Measurements from ENCODE around the gene SELL. TPM values are rescaled to one million over a fixed set of nuclear protein-coding genes. Genes with fewer than 3 reads are reported as not detected.

SELL gene
- 517 and 529 TPM in 2 replicates for total RNA-seq

DNA sequence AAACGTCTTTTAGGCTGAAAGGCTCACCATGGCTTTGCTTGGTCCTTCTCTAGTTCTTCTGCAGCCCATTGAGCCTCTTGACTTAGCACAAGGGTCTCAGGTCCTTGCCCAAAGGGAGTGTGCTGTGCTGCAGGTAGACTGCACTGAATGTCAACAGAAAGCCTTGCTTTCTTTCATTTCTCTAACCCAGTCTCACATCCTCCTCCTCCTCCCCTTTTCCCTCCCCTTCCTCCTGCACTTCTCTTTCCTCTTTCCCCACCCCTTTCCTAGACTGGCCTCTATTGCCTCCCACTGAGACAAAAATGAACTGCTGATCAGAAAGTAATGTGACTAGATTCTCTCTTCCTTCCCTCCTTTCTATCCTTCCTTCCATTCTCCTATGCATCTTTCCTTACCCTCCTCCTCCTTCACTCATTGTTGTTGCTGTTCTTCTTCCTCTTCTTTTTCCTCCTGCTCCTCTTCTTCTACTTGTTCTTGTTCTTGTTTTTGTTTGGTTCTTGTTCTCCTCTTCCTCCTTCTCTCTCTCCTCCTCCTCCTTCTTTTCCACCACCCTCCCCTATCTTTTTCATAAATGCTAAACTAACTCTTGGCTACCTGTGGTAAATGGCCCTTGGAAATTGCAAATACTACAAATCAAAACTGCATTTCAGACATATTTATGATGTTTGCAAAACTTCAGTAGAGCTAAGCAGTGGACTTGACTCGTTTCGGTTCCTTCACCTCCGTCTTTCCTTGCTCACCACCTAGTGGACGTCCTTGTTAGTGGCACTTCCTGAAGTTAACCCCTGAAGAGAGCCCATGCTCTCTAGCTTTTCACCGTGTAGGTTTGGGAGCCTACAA, at the start of gene SELL:
Gene SELL, minus strand, starts transcription at position 152 of the 840 bp plus-strand sequence. Its CDS starts 122 bp downstream, at position 30.
- intact Hi-C loops (cut with micrococcal nuclease): loop anchor here (1.0 to 10.0 kb wide), 10 partner anchors 17 to 1177 kb away; partner anchors contain the start of genes F5, METTL18, SCYL3 and SLC19A2

DNA sequence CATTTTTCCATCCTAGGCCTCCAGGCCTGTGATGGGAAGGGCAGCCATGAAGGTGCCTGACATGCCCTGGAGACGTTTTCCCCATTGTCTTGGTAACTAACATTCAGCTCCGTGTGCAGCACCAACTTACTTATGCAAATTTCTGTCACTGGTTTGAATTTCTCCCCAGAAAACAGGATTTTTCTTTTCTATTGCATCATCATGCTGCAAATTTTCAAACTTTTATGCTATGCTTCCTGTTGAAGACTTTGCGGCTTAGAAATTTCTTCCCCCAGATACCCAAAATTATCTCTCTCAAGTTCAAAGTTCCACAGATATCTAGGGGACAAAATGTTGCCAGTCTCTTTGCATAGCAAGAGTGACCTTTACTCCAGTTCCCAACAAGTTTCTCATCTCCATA, 47.6 kb upstream of the SELL start:
- intact Hi-C loops (cut with micrococcal nuclease): no loop called here

DNA sequence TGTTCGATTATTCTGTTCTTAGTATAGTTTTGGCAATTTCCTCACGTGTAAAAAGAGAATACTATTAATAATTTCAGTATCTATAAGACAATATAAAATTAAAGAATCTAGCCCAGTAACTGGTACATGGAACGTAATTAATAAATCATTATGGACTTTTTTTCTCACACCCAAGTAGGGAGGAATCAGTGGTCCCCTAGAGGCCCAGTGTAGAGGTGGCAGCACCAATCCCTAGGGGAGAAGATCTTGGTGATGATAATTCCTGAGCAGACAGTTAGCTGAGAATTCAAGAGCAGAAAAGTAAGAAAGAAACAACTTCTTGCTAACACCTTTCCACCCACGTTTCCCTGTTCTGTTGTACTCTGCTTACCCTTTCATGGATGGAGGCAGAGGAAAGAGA, 42.1 kb upstream of the SELL start:
- intact Hi-C loops (cut with micrococcal nuclease): no loop called here

DNA sequence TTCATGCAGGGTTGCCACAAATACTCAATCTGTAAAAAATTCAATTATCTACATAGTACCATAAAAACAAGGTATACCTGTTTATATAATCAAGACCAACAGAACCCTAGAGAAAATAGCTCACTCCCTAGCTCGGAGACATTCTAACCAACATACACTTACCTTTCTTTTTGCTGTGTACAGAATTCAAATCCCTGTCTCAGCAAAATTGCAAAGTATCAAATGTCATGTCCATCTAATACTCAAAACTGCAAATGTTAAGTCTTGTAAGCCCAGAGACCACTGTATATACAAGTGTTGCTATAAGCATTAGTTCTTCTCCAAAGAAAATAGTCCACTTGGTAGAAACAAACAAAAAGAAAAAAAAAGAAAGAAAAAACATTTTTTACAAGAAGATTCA, 38.6 kb upstream of the SELL start:
- intact Hi-C loops (cut with micrococcal nuclease): no loop called here

DNA sequence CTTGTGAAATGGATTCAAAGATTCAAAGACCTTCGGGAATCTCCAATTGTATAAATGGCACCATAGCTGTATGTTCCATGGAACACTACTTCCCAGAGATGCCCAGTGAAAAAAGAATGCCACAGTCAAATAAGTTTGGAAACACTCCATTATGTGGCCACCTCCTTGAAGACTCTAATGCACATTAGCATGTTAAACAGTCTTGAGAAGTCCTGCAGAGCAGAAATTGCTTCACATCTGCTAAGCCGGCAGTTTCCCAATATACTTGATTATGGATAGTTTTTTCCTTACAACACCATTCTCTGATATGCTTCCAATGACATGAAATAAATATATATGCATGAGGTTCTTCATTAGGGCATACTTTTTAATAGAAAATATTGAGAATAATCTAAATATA, 35.1 kb upstream of the SELL start:
- intact Hi-C loops (cut with micrococcal nuclease): no loop called here

DNA sequence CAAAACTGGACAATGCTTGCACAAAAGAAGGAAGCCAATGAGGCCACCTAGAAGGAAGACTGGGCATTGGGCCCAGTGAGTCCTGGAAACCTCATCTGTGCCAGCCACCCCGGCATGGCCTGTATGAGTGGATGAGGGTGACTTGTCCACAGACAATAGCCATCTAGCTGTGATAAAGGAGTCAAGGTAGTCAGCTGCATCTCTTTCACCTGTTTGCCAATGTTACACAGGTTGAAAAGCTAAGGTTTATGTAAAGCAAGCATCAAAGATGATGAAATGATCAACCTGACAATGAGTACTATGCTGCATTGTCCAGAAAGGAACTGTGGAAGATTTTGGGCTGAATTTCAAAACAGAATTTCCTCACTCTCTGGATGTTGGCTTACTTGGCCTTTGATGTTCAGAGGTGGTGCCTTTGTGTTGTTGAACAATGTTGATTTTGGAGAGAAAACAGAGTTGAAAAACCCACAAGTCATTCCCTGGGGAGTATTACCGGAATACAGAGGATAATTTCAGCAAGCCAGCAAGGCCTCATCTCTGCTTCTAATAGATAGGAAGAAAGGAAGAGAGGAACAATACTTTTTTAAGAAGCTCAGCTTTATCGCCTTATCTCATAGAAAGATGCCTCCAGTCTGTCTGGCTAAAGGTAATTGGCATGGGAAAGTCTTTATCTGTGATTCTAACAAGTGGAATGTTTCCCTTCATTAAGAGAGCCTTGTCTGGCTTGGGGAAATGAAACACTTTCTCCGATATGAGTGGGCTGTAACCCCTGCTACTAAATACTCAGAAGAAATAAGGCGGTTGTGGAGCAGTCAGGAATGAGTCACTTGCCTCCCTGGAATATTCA, 33.8 kb upstream of the SELL start:
- intact Hi-C loops (cut with micrococcal nuclease): no loop called here

DNA sequence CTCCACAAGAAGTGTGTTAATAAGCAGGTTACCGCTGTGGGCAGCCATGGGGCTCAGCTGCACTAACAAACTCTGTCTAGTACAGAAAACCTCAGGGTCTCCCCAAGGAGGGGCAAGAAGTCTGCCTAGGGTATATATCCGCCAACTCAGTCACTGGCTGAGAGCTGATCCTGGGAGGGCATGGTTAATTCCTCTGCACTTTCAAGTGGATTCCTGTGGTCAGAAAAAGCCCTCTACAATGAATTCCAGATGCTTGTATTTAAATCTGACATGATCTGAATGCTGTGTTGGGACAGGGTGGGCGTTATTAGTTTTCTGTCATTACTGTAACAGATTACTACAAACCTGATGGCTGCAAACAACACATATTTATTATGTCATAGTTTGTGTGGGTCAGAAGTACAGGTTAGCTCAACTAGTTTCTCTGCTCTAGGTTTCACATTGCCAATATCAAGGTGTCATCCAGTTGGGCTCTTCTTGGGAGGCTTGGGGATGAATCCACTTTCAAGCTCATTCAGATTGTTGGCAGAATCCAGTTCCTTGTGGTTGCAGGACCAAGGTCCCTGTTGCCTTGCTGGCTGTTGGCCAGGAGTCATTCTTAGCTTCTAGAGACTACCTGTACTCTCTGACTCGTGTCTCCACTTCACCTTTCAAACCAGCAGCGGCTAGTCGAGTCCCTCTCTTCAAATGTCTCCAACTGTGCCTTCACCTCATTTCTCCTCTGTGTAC, 30.4 kb upstream of the SELL start:
- intact Hi-C loops (cut with micrococcal nuclease): no loop called here

DNA sequence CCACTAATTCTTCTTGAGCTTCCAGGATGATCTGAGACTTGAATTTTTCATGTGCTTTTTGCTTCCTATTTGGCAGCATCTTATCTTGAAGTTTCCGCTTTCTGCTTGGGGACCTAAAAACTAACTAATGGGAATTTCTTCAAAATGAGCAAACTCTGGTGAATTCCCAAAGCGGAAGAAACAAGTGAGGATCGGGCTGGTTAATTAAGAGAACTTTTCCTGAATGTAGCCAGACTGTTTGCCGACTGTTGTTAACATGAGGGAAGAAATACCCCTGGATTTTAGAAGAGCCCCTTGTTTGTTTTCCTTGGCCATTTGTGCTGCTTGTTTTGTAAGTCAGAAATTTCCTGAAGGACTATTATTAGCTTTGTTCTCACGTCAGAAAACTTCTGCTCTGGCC, 28.6 kb upstream of the SELL start:
- intact Hi-C loops (cut with micrococcal nuclease): no loop called here

DNA sequence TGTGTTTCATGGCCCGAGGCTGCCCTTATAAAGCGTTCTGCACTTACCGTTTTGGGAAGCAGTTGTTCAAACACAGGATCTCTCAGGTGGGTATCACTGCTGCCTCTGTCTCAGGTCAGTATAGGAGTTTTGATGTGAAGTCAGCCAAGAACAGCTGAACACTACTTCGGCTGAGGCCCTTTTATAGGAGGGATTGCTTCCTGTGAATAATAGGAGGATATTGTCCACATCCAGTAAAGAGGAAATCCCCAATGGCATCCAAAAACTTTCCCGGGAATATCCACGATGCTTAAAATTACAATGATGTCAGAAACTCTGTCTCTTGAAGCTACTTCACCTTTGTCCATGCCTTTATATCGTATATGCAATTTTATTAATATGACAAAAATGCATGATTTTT, 22.5 kb upstream of the SELL start, which contains the start of gene SELE:
Gene SELE, minus strand, starts transcription at position 156 of the 400 bp plus-strand sequence. CDS start 467 bp downstream, outside the sequence.
- intact Hi-C loops (cut with micrococcal nuclease): no loop called here

DNA sequence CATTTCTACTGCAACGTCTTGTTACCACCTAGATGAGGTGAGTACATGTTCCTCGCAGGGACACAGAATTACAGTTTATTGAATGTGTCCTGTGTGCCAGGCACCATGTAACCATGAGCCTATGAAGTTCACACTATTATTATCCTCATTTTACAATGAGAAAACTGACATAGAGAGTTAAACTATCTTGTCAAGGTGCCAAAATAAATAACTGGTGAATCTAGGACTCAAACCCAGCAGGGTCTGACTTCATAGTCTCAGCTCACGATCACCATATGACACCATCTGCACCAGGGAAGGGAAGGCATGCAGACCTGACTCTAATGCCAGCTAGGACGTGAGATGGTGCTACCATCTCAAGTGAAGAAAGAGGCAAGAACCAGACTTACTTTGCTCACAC, 20.0 kb upstream of the SELL start:
- intact Hi-C loops (cut with micrococcal nuclease): no loop called here

DNA sequence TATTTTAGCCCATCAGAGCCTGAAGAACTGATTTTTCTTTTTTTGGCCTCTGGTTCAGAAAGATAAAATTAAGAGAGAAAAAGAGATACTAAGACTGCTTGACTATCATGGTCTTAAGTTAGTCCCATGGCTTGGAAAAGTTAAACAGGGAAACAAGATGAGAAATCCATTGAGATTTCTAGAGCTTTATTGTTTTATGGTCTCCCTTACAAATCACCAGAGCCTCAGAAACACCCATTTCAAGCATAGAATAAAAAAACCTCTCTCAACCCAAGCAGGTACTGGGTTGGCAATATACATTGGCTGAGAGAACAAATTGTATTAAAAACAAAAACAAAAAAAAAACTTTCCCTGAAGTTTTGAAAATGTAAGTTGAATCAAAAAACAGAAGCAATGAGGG, 18.6 kb upstream of the SELL start:
- intact Hi-C loops (cut with micrococcal nuclease): no loop called here

DNA sequence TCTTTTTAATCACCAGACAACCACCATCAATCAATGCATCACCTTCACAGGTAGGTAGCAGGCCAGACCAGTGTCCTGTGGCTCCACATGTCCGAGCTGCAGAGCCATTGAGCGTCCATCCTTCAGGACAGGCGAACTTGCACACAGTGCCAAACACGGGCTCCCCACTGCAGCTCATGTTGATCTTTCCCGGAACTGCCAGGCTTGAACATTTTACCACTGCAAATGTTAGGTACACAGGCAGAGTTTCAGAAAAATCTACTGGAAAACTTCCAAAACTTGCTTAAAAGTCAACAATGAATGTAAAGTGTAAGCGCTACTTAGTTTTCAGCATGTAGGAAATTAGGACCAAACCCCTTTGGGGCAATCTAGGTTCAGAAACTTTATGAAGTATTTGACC, 15.9 kb upstream of the SELL start:
- intact Hi-C loops (cut with micrococcal nuclease): no loop called here

DNA sequence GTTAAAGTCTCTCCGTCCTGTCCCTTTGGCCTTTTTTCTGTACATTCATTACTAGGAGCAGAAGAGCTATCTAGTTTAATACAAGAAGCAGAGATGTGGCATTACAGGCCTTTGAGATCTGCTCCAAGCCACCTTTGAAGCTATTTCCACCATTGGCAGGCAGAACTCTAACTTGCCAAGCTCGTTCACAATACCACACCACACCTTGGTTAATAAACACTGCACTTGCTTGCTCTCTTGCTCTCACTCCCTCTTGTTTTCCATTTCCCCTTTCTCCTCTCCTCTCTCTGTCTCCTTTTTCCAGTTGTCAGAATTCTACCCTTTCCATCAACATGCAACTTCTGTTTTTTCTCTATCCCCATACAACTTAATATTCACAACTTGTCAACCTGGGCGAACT, 15.4 kb upstream of the SELL start:
- intact Hi-C loops (cut with micrococcal nuclease): no loop called here

DNA sequence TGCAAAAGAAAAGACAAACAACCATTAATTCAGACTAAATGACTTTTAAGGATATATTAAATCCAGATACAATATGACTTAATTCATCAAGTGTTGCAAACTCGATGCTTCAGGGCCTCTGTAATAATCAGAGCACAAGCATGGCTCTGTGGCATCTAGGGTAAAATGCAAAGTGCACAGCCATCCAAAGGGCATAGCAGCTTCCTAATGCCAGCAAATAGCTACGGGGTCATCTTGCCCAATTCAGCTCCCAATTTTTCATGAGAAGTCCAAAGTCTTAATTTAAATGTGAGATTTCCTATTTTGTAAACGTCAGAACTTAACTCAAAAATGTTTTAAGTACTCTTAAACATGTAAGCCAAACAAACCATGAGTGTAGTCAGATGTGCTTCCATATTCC, 14.5 kb upstream of the SELL start:
- intact Hi-C loops (cut with micrococcal nuclease): no loop called here

DNA sequence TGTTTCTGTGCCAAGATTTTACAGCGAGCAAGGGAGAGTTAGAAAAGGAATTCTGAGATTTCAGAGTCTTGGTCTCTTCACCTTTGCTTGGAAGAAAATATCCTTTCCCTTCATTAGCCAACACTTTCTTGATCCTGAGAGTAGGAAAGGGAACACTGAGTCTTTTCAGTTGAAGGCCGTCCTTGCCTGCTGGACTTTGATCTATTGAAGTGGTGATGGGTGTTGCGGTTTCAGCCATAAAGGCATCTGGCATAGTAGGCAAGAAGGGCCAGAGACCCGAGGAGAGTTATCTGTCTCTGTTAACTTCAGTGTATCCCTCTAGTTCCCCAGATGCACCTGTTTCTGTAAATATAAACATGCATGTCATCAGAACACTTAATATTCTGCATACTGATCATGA, 12.7 kb upstream of the SELL start:
- intact Hi-C loops (cut with micrococcal nuclease): no loop called here

DNA sequence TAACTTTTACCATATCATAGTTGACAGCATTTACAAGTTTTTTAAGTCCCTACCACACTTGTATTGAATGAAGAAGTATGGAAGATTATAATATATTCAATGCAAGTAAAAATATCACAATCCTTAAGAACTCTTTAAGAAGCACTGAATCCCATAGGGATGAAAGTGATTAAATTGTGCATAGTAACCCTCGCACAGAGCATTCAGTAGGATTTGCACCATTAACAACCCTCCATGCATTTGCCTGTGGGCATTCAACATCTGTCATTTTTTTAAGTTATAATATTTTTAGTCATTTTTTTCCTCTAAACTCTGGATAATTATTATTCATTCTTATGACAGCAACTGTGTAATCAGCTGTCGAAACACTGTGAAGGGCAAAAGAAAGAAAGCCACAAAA, 12.3 kb upstream of the SELL start:
- intact Hi-C loops (cut with micrococcal nuclease): no loop called here

DNA sequence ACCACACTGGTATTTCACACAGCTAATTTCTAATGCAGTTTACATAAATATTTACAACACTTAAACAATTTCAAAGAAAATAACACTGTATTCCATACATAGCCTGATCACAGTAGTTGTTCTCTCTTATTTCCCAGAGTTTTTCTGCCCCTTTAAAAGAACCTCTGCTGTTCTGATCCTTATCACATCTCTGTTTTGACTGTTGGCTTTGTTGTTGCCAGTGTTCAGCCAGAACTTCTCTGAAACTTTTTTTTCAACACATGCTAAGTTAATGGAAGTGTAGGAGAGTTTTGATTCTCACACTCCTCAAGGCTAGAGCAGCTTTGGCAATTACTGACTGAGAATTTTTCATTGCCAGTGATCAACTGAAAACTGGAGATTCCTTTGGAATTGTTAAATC, 11.4 kb upstream of the SELL start:
- intact Hi-C loops (cut with micrococcal nuclease): no loop called here

DNA sequence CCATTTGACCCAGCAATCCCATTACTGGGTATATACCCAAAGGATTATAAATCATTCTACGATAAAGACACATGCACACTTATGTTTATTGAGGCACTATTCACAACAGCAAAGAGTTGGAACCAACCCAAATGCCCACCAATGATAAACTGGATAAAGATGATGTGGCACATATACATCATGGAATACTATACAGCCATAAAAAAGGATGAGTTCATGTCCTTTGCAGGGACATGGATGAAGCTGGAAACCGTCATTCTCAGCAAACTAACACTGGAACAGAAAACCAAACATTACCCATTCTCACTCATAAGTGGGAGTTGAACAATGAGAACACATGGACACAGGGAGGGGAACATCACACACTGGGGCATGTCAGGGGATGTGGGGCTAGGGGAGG, 3.7 kb upstream of the SELL start:
- intact Hi-C loops (cut with micrococcal nuclease): loop anchor here (10.0 kb wide), 1 partner anchor 1180 kb away; no protein-coding TSS in a partner anchor

DNA sequence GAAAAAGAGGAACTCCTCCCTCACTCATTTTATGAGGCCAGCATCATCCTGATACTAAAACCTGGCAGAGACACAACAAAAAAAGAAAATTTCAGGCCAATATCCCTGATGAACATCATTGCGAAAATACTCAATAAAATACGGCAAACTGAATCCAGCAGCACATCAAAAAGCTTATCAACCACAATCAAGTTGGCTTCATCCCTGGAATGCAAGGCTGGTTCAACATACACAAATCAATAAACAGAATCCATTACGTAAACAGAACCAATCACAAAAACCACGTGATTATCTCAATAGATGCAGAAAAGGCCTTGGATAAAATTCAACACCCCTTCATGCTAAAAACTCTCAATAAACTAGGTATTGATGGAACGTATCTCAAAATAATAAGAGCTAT, 1.7 kb upstream of the SELL start:
- intact Hi-C loops (cut with micrococcal nuclease): loop anchor here (5.0 to 10.0 kb wide), 3 partner anchors 179 to 1178 kb away; partner anchors contain the start of genes SCYL3 and SLC19A2

DNA sequence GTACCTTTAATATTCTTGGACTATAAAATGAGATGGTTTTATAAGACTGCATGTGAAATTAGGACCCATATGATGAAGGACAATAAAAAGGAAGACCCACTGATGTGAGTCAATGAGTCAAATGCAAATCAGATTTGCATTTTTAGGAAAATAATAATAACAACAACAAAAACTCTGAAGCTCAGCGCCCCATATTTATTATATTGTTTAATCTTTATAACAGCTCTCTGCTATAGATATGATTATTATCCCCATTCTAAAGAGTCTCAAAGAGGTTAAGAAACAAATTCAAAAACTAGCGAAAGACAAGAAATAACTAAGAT, 850 bp upstream of the SELL start:
- intact Hi-C loops (cut with micrococcal nuclease): loop anchor here (1.0 to 10.0 kb wide), 8 partner anchors 82 to 1177 kb away; partner anchors contain the start of genes F5, METTL18, SCYL3 and SLC19A2

DNA sequence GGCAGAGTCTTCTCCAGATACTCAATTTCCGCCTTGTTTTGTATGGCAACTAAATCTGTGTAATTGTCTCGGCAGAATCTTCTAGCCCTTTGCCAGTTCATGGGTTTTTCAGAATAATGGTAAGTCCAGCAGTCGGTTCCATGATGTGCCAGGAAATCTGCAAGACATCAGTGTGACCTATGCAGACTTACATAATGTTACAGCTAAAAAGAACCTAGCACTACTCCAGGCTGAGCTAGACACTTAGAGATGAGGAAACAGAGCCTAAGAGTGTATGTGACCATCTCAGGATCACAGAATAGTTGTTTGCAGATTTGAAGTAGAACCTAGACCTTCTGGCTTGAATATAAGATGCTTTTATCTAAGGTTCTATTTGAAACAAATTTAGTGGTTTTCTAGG, 2.8 kb downstream of the SELL start:
- intact Hi-C loops (cut with micrococcal nuclease): loop anchor here (1.0 kb wide), 1 partner anchor 9 kb away; no protein-coding TSS in a partner anchor
